ENCODE results near the gene TCN2.
A peak's percentile ranks its signal among the peaks of the same experiment; 100 is the strongest.
"Not testable (repeated sequence)": the region's sequence is repeated elsewhere in the genome, so short reads cannot be mapped to it uniquely, and the experiment has no call there.

TCN2 gene

DNA sequence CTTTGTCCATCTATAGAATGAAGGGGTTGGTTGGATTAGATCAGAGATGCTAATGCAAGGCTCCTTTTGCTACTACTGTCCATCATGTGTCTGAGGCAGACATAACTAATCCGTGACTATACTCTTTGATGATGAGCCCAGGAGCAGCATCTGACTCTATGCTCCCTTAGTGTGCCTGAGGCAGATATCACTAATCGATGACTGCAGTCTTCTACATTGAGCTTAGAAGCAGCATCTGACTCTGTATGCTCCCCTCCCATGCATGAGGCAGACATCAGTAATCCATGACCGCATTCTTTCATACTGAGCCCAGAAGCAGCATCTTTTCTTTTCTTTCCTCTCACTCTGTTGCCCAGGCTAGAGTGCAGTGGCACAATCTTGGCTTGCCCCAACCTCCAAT is 4.2 kb downstream of the TCN2 start:
- no peak for DNase-seq (ENCODE audit: low read depth)

GRCh38 chr22:30612789-30613188 is 5.8 kb downstream of the TCN2 start:
- DNase-seq (ENCODE audit: low read depth) = no peak

DNA sequence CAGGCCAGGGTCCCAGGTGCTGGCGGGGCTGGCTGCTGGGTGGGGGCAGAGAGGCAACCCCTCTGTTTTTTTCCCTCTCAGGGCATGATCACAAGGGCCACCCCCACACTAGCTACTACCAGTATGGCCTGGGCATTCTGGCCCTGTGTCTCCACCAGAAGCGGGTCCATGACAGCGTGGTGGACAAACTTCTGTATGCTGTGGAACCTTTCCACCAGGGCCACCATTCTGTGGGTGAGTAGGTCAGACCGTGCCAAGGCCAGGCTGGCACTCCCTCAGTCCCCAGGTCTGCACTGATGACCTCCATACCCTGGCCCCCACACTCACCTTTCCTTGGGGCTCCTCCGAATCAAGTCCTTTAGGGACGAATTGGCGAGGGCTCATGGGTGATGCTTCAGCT is 7.3 kb downstream of the TCN2 start:
- DNase-seq (ENCODE audit: low read depth) = no peak

GRCh38 chr22:30614879-30615278 is 7.9 kb downstream of the TCN2 start:
- DNase-seq (ENCODE audit: low read depth) = no peak

- DNase-seq (ENCODE audit: low read depth) = no peak
Observed at GRCh38 chr22:30615543-30615954, 8.6 kb downstream of the TCN2 start.

DNA sequence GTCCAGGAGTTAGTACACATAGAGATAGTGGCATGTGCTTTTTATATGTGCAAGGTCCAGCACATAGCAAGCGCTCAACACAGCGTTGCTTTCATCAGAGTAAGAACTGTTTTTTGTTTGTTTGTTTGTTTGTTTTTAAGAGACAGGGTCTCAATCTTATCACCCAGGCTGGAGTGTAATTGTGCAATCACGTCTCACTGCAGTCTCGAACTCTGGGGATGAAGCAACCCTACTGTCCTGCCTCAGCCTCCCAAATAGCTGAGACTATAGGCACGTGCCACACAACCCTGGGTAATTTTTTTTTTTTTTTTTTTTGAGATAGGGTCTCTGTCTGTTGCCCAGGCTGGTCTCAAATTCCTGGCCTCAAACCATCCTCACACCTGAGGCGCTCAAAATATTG is 10.8 kb downstream of the TCN2 start:
- no peak for DNase-seq (ENCODE audit: low read depth)

DNA sequence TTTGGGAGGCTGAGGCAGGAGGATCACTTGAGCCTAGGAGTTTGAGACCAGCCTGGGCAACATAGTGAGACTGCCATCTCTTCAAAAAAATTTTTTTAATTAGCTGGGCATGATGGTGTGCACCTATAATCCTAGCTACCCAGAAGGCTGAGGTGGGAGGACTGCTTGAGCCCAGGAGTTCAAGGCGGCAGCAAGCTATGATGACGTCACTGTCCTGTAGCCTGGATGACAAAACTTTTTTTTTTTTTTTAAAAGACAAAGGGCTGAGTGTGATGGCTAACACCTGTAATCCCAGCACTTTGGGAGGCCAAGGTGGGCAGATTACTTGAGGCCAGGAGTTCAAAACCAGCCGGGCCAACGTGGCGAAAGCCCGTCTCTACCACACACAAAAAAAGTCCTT is 12.9 kb downstream of the TCN2 start:
- not testable (repeated sequence) for DNase-seq (ENCODE audit: low read depth)

DNA sequence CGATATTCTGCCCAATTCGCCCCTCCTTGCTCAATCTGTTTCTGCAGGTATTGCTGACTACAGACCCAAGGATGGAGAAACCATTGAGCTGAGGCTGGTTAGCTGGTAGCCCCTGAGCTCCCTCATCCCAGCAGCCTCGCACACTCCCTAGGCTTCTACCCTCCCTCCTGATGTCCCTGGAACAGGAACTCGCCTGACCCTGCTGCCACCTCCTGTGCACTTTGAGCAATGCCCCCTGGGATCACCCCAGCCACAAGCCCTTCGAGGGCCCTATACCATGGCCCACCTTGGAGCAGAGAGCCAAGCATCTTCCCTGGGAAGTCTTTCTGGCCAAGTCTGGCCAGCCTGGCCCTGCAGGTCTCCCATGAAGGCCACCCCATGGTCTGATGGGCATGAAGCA is 19.4 kb downstream of the TCN2 start:
- DNase-seq (ENCODE audit: low read depth) = no peak

GRCh38 chr22:30627471-30627870 is 20.5 kb downstream of the TCN2 start:
- no peak for DNase-seq (ENCODE audit: low read depth)

GRCh38 chr22:30628491-30628890 is 21.5 kb downstream of the TCN2 start:
- no peak for DNase-seq (ENCODE audit: low read depth)

DNA sequence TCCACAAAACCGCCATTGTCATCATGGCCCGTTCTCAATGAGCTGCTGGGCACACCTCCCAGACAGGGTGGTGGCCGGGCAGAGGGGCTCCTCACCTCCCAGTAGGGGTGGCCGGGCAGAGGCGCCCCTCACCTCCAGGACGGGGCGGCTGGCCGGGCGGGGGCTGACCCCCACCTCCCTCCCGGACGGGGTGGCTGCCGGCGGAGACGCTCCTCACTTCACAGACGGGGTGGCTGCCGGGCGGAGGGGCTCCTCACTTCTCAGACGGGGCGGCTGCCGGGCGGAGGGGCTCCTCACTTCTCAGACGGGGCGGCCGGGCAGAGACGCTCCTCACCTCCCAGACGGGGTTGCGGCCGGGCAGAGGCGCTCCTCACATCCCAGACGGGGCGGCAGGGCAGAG is 24.5 kb downstream of the TCN2 start:
- DNase-seq (ENCODE audit: low read depth) = not testable (repeated sequence)

DNA sequence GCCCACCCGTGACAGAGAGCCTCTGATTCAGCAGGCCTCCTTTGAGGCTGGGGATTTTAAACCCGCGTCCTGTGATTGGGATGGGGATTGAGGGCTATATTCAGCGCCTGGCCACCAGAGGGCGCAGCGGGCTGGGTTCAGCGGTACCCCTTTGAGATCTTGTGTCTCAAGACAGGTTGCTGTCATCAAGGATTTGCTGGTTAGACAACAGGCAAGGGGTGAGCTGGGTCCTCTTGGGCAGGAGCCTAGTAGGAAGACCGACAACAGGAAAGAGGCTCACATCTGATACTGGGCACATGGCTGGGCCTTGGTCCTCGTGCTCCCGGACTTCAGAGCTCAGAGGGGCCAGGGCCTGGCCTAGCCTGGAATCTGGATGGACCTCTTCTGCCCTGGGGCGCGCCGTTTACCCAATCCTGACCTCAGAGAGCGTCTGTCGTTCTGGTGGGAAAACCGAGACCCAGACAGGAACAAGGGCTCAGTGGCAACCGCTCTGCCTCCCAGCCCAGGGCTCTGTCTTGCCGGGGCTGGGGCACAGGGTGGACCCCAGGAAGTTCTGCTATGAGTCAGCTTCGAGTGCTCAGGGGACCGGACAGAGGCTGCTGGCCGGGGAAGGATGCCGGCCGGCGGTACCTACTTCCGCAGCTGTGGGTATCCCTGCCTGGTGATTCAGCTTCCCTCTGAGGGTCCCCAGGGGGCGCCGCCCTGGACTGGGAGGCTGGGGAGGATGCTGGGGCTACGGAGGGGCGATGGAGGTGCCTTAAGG is 27.7 kb downstream of the TCN2 start:
- DNase-seq (ENCODE audit: low read depth) = peak; percentile 70

DNA sequence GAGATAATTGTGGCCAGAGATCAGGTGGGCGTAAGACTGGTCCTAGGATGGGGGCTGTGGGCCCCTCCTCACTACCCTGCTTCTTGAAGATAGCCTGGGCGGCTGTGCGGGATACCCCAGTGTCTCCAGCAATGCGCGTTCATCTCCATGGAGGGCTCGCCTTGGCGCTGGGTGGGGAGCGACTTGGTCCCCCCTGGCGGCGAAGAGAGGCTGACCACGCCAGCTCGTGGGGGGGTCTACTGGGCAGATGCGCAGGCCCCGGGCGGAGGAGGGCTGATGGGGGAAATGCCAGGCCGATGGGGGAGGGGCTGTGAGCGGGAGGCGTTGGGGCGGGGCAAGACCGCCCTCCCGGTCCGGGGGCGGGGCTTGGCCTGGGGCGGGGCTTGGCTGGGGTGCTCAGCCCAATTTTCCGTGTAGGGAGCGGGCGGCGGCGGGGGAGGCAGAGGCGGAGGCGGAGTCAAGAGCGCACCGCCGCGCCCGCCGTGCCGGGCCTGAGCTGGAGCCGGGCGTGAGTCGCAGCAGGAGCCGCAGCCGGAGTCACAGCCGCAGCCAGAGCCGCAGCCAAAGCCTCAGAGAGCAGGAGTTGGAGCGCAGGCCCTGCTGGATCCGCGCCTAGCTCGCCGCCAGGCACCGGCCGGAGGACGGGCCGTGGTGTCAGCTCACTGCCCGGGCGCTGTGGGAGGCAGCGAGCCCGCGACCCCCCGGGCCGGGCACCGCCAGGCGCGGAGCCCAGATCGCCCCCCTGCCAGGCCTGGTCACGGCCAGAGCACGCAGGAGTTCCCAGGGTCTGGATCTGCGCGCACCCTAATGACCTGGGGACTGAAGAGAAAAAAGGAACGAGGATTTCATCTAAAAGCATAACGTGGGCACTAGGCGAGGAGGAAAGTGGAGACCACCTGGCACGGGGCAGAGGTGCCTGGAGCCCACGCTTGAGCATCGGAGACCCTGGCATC is 28.6 kb downstream of the TCN2 start, which contains the start of gene SLC35E4:
Gene SLC35E4 (plus strand): TSS at position 509 of the 953 bp plus-strand sequence. CDS start 670 bp downstream, outside the sequence.
- DNase-seq (ENCODE audit: low read depth) = peak; percentile 88

DNA sequence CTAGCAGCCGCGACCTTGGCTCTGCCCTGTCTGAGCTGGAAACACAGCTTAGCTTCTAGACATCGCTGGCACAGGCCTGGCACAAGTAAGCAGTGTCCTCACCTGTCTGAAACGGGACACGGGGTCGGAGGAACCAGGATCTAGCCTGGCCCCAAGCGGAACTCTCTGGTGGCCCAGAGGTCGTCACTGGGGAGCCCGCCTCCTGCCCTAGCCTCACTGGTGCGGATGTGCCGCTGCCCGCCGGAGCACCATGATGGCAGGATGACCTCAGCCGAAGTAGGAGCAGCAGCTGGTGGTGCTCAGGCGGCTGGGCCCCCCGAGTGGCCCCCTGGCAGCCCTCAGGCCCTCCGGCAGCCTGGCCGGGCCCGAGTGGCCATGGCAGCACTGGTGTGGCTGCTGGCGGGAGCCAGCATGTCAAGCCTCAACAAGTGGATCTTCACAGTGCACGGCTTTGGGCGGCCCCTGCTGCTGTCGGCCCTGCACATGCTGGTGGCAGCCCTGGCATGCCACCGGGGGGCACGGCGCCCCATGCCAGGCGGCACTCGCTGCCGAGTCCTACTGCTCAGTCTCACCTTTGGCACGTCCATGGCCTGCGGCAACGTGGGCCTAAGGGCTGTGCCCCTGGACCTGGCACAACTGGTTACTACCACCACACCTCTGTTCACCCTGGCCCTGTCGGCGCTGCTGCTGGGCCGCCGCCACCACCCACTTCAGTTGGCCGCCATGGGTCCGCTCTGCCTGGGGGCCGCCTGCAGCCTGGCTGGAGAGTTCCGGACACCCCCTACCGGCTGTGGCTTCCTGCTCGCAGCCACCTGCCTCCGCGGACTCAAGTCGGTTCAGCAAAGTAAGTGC is 29.5 kb downstream of the TCN2 start:
- no peak for DNase-seq (ENCODE audit: low read depth)

GRCh38 chr22:30637701-30638114 is 30.7 kb downstream of the TCN2 start:
- DNase-seq (ENCODE audit: low read depth) = no peak

- no peak for DNase-seq (ENCODE audit: low read depth)
Observed at GRCh38 chr22:30640361-30640760, 33.4 kb downstream of the TCN2 start.

GRCh38 chr22:30640839-30641430 is 34.0 kb downstream of the TCN2 start:
- DNase-seq (ENCODE audit: low read depth) = no peak

GRCh38 chr22:30643055-30643875 is 36.3 kb downstream of the TCN2 start:
- DNase-seq (ENCODE audit: low read depth) = no peak

- no peak for DNase-seq (ENCODE audit: low read depth)
Observed at GRCh38 chr22:30646518-30647160, 39.7 kb downstream of the TCN2 start.

DNA sequence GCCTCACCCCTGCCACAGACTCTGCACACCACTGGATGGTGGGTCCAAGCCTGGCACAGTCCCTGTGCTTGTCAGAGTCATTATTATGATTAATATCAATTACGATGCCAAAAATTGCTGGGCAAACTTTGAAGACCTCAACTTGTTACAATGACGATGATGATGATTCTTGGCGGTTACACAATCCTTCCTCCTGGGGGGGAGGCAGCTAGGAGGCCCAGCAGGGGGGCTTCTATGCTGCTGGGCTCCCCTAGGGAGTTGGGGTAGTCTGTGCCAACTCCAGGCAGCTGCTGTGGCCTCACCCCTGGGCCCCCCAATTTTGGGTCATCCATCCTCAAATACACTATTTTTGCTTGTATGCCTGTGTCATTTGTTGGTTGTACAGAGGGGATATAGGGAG is 40.6 kb downstream of the TCN2 start:
- no peak for DNase-seq (ENCODE audit: low read depth)
